Endothelial cell of umbilical vein (primary cell): ENCODE measurements around the gene EVI2B.

Experiments used
- POLR2A ChIP-seq: IDR thresholded peaks from 2 replicates; pipeline ENCODE4 v1.6.1; 2012; ENCODE audit warnings: low read depth, mild to moderate bottlenecking, control low read depth, low read length
- POLR2AphosphoS5 ChIP-seq: IDR thresholded peaks from 2 replicates; pipeline ENCODE4 v1.6.1; 2012; ENCODE audit warnings: low read depth, mild to moderate bottlenecking, control low read depth, low read length, moderate library complexity; ENCODE audit not compliant: insufficient read depth
- TF ChIP-seq, protein P1 (sequence below), 2 donors: IDR thresholded peaks; 1 replicate in 1 of 2; 2 replicates in 1 of 2; pipeline ENCODE4 v1.5.1; 2011; ENCODE audit warnings: low read length in 2 of 2, mild to moderate bottlenecking in 2 of 2, moderate library complexity in 2 of 2, control low read depth in 1 of 2, inconsistent platforms in 1 of 2, low read depth in 1 of 2; ENCODE audit not compliant: insufficient read depth in 1 of 2; ENCODE audit errors: extremely low read depth in 1 of 2

DNA sequence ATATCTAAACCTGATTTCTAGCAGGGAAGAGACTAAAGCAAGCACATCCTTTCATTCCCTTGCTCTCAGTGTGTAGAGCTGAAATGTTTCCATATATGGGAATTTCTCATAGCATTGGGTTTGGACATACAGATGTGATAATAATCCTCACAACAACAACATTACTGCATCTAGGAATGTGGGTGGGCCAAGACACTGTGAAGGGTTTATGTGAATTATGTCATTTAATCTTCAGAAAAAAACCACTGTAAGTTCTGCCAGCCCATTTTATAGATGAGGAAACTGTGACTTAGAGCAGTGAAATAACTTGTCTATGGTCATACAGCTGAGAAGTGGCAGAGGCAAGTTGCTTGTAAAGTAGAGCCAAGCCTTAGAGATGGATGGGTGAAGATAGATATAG is 22.0 kb downstream of the EVI2B start:
- TF ChIP-seq, protein P1, sequence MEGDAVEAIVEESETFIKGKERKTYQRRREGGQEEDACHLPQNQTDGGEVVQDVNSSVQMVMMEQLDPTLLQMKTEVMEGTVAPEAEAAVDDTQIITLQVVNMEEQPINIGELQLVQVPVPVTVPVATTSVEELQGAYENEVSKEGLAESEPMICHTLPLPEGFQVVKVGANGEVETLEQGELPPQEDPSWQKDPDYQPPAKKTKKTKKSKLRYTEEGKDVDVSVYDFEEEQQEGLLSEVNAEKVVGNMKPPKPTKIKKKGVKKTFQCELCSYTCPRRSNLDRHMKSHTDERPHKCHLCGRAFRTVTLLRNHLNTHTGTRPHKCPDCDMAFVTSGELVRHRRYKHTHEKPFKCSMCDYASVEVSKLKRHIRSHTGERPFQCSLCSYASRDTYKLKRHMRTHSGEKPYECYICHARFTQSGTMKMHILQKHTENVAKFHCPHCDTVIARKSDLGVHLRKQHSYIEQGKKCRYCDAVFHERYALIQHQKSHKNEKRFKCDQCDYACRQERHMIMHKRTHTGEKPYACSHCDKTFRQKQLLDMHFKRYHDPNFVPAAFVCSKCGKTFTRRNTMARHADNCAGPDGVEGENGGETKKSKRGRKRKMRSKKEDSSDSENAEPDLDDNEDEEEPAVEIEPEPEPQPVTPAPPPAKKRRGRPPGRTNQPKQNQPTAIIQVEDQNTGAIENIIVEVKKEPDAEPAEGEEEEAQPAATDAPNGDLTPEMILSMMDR (IDR thresholded peaks at IDR 0.05; ENCODE audit: extremely low read depth in 1 of 2, insufficient read depth in 1 of 2, low read depth in 1 of 2, low read length in 2 of 2) = no peak
- TF ChIP-seq POLR2AphosphoS5 (no peak), POLR2A (no peak)
